ENCODE data around the gene DGCR2. TPM values are rescaled to one million over a fixed set of nuclear protein-coding genes. Genes with fewer than 3 reads are reported as not detected.

Gene DGCR2
- total RNA-seq, 1 donor from 2014 or later: 64.4 TPM

DNA sequence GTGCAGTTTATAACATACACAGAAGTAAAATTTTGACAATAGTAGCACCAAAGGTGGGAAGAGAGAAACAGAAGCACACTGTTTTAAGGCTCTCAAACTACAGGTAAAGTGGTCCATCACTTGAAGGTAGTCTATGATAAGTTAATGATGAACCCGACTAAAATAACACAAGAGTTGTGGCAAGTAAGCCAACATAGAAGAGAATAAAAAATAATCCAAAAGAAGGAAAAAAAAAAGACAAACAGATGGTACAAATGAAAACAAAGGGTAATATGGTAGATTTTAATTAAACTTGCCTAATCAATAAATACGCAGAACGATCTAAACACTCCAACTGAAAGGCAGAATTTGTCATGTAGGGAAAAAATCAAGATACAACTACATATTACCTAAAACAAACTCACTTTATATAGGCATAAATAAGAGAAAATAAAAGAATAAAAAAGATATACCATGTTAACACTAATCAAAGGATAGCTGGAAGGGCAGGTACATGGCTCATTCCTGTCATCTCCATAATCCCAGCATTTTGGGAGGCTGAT lies 31.6 kb downstream of the DGCR2 start:
- H3K27me3 Mint-ChIP-seq (ENCODE audit: unreplicated experiment): no peaks in the 10 kb centered on the region
- H3K36me3 Mint-ChIP-seq (ENCODE audit: unreplicated experiment): peaks cover 8% of the 10 kb centered on the region
- no peaks in the 10 kb centered on the region for H3K9me3 Mint-ChIP-seq (ENCODE audit: unreplicated experiment)
- no peak overlapping the region for H3K27ac Mint-ChIP-seq (ENCODE audit: unreplicated experiment)
- TF ChIP-seq CTCF (IDR thresholded peaks at IDR 0.05): no peak
- H3K4me1 Mint-ChIP-seq (ENCODE audit: unreplicated experiment): peaks cover 15% of the 10 kb centered on the region
- H3K4me3 Mint-ChIP-seq (ENCODE audit: unreplicated experiment): no peak overlapping the region
- DNase-seq (ENCODE audit: extremely low spot score, unreplicated experiment): no peak

- H3K27me3 Mint-ChIP-seq (ENCODE audit: unreplicated experiment): no peaks in the 10 kb centered on the region
- no peak overlapping the region for H3K27ac Mint-ChIP-seq (ENCODE audit: unreplicated experiment)
- DNase-seq (ENCODE audit: extremely low spot score, unreplicated experiment): no peak
- H3K4me1 Mint-ChIP-seq (ENCODE audit: unreplicated experiment): peaks cover 20% of the 10 kb centered on the region
- H3K36me3 Mint-ChIP-seq (ENCODE audit: unreplicated experiment): peaks cover 8% of the 10 kb centered on the region
- H3K4me3 Mint-ChIP-seq (ENCODE audit: unreplicated experiment): no peak overlapping the region
- no peaks in the 10 kb centered on the region for H3K9me3 Mint-ChIP-seq (ENCODE audit: unreplicated experiment)
- no peak for TF ChIP-seq CTCF (IDR thresholded peaks at IDR 0.05)
These were observed 32.0 kb downstream of the DGCR2 start for GRCh38 chr22:19090183-19090582.

- TF ChIP-seq CTCF (IDR thresholded peaks at IDR 0.05): no peak
- H3K36me3 Mint-ChIP-seq (ENCODE audit: unreplicated experiment): peaks cover 8% of the 10 kb centered on the region
- H3K27ac Mint-ChIP-seq (ENCODE audit: unreplicated experiment): no peak overlapping the region
- DNase-seq (ENCODE audit: extremely low spot score, unreplicated experiment): no peak
- H3K27me3 Mint-ChIP-seq (ENCODE audit: unreplicated experiment): no peaks in the 10 kb centered on the region
- H3K4me1 Mint-ChIP-seq (ENCODE audit: unreplicated experiment): peaks cover 23% of the 10 kb centered on the region
- no peaks in the 10 kb centered on the region for H3K9me3 Mint-ChIP-seq (ENCODE audit: unreplicated experiment)
- H3K4me3 Mint-ChIP-seq (ENCODE audit: unreplicated experiment): no peak overlapping the region
These were observed 33.2 kb downstream of the DGCR2 start for GRCh38 chr22:19088866-19089595.

GRCh38 chr22:19086896-19087295 lies 35.3 kb downstream of the DGCR2 start:
- Mint-ChIP-seq H3K4me3 (ENCODE audit: unreplicated experiment) (no peak overlapping the region), H3K27ac (ENCODE audit: unreplicated experiment) (peak overlapping the region; percentile 52), H3K27me3 (ENCODE audit: unreplicated experiment) (no peaks in the 10 kb centered on the region)

More at GRCh38 chr22:19086896-19087295, 35.3 kb downstream of the DGCR2 start:
- TF ChIP-seq CTCF (IDR thresholded peaks at IDR 0.05): no peak
- peaks cover 8% of the 10 kb centered on the region for H3K36me3 Mint-ChIP-seq (ENCODE audit: unreplicated experiment)
- no peaks in the 10 kb centered on the region for H3K9me3 Mint-ChIP-seq (ENCODE audit: unreplicated experiment)
- DNase-seq (ENCODE audit: extremely low spot score, unreplicated experiment): no peak
- peaks cover 25% of the 10 kb centered on the region for H3K4me1 Mint-ChIP-seq (ENCODE audit: unreplicated experiment)
